Gastrocnemius medialis (tissue), 4 donors: ENCODE data around the gene ROBO1.

Experiments used
- POLR2A ChIP-seq, 2 donors: fragments of 450-650 bp; IDR thresholded peaks; one replicate each; pipeline ENCODE4 v1.6.1; 2017; ENCODE audit warnings: antibody characterized with exemption in 2 of 2, mild to moderate bottlenecking in 2 of 2, moderate library complexity in 2 of 2
- TF ChIP-seq, protein P1 (sequence below), 5 experiments: fragments of 450-650 bp in 3 of 5; fragments of 200-600 bp in 2 of 5; sonication (generic) in 2 of 5; IDR thresholded peaks in 4 of 5; conservative IDR thresholded peaks in 1 of 5; 1 replicate in 4 of 5; 2 replicates in 1 of 5; pipeline ENCODE4 v1.5.1; 2016 to 2019; ENCODE audit warnings: antibody characterized with exemption in 5 of 5, mild to moderate bottlenecking in 3 of 5, moderate library complexity in 3 of 5

DNA sequence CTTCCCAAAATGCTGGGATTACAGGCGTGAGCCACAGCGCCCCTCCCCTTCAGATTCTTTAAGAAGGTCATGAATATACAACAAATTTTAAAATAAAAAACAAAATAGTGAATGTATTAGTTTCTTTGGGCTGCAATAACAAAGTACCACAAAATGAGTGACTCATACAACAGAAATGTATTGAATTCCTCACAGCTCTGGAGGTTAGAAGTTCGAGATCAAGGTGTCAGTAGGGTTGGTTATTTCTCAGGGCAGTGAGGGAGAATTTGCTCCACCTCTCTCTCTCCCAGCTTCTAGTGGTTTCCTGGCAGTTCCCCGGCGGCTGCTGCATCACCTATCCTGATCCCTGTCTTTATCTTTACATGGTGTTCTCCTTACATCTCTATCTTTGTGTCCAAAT, 804.0 kb downstream of the ROBO1 start:
- TF ChIP-seq, protein P1, sequence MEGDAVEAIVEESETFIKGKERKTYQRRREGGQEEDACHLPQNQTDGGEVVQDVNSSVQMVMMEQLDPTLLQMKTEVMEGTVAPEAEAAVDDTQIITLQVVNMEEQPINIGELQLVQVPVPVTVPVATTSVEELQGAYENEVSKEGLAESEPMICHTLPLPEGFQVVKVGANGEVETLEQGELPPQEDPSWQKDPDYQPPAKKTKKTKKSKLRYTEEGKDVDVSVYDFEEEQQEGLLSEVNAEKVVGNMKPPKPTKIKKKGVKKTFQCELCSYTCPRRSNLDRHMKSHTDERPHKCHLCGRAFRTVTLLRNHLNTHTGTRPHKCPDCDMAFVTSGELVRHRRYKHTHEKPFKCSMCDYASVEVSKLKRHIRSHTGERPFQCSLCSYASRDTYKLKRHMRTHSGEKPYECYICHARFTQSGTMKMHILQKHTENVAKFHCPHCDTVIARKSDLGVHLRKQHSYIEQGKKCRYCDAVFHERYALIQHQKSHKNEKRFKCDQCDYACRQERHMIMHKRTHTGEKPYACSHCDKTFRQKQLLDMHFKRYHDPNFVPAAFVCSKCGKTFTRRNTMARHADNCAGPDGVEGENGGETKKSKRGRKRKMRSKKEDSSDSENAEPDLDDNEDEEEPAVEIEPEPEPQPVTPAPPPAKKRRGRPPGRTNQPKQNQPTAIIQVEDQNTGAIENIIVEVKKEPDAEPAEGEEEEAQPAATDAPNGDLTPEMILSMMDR (IDR thresholded peaks at IDR 0.05 in 4 of 5, conservative IDR thresholded peaks at IDR 0.05 in 1 of 5): no peak
- no peak for TF ChIP-seq POLR2A (IDR thresholded peaks at IDR 0.05)
